Loucy (cell line): Measurements from ENCODE around the gene SYT9.

ENCODE experiments used
- EZH2phosphoT487 ChIP-seq: fragments of 200-600 bp; IDR thresholded peaks from 2 replicates; pipeline ENCODE4 v1.6.1; 2018; ENCODE audit warnings: antibody characterized with exemption, mild to moderate bottlenecking, moderate library complexity, borderline replicate concordance
- TF ChIP-seq, protein P1 (sequence below): fragments of 200-600 bp; sonication (generic); conservative IDR thresholded peaks from 2 replicates; pipeline ENCODE4 v1.5.1; 2014; ENCODE audit warnings: mild to moderate bottlenecking, antibody characterized with exemption, low read length

DNA sequence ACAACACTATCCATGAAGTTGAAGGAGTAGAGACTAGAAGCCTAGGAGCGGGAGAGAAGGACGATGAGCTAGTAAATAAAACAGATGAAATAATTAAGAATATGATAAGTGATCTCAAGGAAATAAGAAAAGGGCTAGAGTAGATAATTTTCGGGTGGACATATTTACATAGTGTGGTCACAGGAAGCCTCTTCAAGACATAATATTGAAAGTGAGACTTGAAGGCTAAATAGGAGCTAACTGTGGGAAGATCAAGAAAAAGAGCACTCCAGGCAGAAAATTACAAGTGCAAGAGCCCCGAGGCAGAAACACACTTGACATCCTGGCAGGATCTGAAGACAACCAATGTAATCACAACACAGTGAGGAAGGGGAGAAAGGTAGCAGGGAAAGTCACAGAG is 250.2 kb downstream of the SYT9 start:
- TF ChIP-seq, protein P1, sequence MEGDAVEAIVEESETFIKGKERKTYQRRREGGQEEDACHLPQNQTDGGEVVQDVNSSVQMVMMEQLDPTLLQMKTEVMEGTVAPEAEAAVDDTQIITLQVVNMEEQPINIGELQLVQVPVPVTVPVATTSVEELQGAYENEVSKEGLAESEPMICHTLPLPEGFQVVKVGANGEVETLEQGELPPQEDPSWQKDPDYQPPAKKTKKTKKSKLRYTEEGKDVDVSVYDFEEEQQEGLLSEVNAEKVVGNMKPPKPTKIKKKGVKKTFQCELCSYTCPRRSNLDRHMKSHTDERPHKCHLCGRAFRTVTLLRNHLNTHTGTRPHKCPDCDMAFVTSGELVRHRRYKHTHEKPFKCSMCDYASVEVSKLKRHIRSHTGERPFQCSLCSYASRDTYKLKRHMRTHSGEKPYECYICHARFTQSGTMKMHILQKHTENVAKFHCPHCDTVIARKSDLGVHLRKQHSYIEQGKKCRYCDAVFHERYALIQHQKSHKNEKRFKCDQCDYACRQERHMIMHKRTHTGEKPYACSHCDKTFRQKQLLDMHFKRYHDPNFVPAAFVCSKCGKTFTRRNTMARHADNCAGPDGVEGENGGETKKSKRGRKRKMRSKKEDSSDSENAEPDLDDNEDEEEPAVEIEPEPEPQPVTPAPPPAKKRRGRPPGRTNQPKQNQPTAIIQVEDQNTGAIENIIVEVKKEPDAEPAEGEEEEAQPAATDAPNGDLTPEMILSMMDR = no peak
- TF ChIP-seq EZH2phosphoT487 = no peak
